Right lobe of liver (tissue), 4 donors: ENCODE measurements around the gene PDZK1.

Source experiments
- POLR2A ChIP-seq: fragments of 450-650 bp; IDR thresholded peaks from one replicate; pipeline ENCODE4 v1.6.1; 2017; ENCODE audit warnings: antibody characterized with exemption, mild to moderate bottlenecking
- TF ChIP-seq, protein P1 (sequence below), 4 donors: fragments of 200-600 bp in 3 of 4; fragments of 450-650 bp in 1 of 4; IDR thresholded peaks; one replicate each; pipeline versions ENCODE4 v1.5.1 to v1.8.0; 2016 to 2022; ENCODE audit warnings: antibody characterized with exemption in 4 of 4, mild to moderate bottlenecking in 2 of 4
- donor health status: DM: no; HTN: no; CAD: no.
- donor health status: DM: no; HTN: no; CAD: no.
- donor health status: DM: no; HTN: yes; CAD: no.

DNA sequence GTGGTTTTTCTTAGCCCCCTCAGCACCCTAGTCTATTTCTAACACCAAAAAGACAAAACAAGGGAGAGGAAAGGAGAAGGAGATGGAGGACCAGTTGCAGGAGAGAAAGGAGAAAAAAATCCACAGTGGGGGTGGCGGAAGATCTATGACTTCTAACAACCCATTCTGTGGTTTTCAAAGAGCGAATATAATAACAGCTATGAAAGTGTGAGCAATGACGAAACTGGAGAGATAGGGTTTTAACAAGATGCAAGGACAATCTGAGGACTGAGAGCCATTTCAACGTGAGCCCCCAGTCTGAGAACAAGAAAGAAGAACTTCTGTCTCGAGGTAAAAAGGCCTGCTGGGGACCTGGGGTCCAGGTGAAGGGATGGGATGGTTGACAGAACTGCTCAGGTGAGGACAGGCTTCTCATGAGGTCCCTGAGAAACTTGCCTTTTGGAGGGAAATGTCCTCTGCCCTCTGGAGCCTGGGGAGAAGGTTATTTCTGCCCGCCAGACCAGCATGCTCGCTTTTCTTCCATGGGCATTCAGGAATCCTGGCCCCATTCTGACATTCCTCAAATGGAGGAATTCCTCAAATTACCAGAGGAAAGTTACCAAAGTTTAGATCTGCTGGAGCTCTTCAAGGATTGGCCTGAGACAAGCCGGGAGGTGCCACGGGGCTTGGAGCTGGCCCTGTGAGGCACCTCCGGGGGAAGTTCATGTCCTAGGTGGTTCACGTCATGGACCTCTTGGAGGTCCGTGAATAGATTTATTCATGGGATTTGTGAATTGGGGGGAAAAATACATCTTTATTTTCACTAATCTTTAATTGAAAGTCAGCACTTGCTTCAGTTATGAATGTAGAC is 12.3 kb upstream of the PDZK1 start, which contains the start of gene CD160:
- no peak for TF ChIP-seq POLR2A
- TF ChIP-seq, protein P1, sequence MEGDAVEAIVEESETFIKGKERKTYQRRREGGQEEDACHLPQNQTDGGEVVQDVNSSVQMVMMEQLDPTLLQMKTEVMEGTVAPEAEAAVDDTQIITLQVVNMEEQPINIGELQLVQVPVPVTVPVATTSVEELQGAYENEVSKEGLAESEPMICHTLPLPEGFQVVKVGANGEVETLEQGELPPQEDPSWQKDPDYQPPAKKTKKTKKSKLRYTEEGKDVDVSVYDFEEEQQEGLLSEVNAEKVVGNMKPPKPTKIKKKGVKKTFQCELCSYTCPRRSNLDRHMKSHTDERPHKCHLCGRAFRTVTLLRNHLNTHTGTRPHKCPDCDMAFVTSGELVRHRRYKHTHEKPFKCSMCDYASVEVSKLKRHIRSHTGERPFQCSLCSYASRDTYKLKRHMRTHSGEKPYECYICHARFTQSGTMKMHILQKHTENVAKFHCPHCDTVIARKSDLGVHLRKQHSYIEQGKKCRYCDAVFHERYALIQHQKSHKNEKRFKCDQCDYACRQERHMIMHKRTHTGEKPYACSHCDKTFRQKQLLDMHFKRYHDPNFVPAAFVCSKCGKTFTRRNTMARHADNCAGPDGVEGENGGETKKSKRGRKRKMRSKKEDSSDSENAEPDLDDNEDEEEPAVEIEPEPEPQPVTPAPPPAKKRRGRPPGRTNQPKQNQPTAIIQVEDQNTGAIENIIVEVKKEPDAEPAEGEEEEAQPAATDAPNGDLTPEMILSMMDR (IDR thresholded peaks at IDR 0.05): no peak
